Keratinocyte (primary cell): ENCODE data around the gene MAPK14. TPM values are rescaled to one million over a fixed set of nuclear protein-coding genes. Genes with fewer than 3 reads are reported as not detected.

ENCODE experiments used
- DNase-seq: peaks from one replicate; pipeline ENCODE4 v3.0.0-alpha.2; 2011; ENCODE audit warnings: low read depth, missing footprints, low spot score
- FAIRE-seq: peaks from 2 replicates; lab custom pipeline; 2011; peaks lifted over from hg19 to GRCh38; lab: Jason Lieb, UNC
- H2AFZ ChIP-seq: 2 replicates; pipeline ENCODE4 v1.6.0; 2012; ENCODE audit warnings: low read length, control low read depth, inconsistent platforms; ENCODE audit not compliant: control insufficient read depth
- H3K27ac ChIP-seq: 2 replicates; pipeline ENCODE4 v1.5.1; 2011; ENCODE audit warnings: low read length; ENCODE audit not compliant: control insufficient read depth, insufficient read depth
- H3K27me3 ChIP-seq: 3 replicates; pipeline ENCODE4 v1.6.0; 2011; ENCODE audit warnings: low read length; ENCODE audit not compliant: control insufficient read depth, insufficient read depth; ENCODE audit errors: extremely low read depth
- H3K36me3 ChIP-seq, 2 experiments: 2 replicates in 1 of 2; 3 replicates in 1 of 2; pipeline ENCODE4 v1.5.1; 2011; ENCODE audit warnings: low read length in 2 of 2, mild to moderate bottlenecking in 1 of 2; ENCODE audit not compliant: control insufficient read depth in 2 of 2, insufficient read depth in 2 of 2; ENCODE audit errors: extremely low read depth in 1 of 2
- H3K4me1 ChIP-seq: 3 replicates; pipeline ENCODE4 v1.5.1; 2011; ENCODE audit warnings: low read length; ENCODE audit not compliant: control insufficient read depth, insufficient read depth; ENCODE audit errors: extremely low read depth
- H3K4me2 ChIP-seq: 3 replicates; pipeline ENCODE4 v1.6.0; 2011; ENCODE audit warnings: low read depth, low read length; ENCODE audit not compliant: control insufficient read depth, insufficient read depth; ENCODE audit errors: extremely low read depth
- H3K4me3 ChIP-seq, 3 experiments: fragments of 200-600 bp in 1 of 3; sonication (generic) in 1 of 3; 2 replicates in 2 of 3; 3 replicates in 1 of 3; pipeline ENCODE4 v1.5.1; 2011 to 2016; ENCODE audit warnings: low read length in 3 of 3, mild to moderate bottlenecking in 3 of 3, control low read depth in 2 of 3, inconsistent platforms in 1 of 3, low read depth in 1 of 3, mixed read lengths in 1 of 3, mixed run types in 1 of 3, moderate library complexity in 1 of 3; ENCODE audit not compliant: control insufficient read depth in 2 of 3, insufficient read depth in 2 of 3; ENCODE audit errors: extremely low read depth in 1 of 3
- H3K79me2 ChIP-seq: 2 replicates; pipeline ENCODE4 v1.6.0; 2012; ENCODE audit warnings: low read length; ENCODE audit not compliant: control insufficient read depth, insufficient read depth
- H3K9ac ChIP-seq: 3 replicates; pipeline ENCODE4 v1.6.0; 2011; ENCODE audit warnings: low read length; ENCODE audit not compliant: control insufficient read depth, insufficient read depth; ENCODE audit errors: extremely low read depth
- H3K9me1 ChIP-seq: 3 replicates; pipeline ENCODE4 v1.6.0; 2011; ENCODE audit warnings: low read length; ENCODE audit not compliant: control insufficient read depth, insufficient read depth; ENCODE audit errors: extremely low read depth
- H3K9me3 ChIP-seq: 2 replicates; pipeline ENCODE4 v1.5.1; 2012; ENCODE audit warnings: low read depth, low read length; ENCODE audit not compliant: control insufficient read depth
- H4K20me1 ChIP-seq: 3 replicates; pipeline ENCODE4 v1.6.0; 2011; ENCODE audit warnings: low read length; ENCODE audit not compliant: control insufficient read depth, insufficient read depth; ENCODE audit errors: extremely low read depth
- CTCF ChIP-seq, 3 experiments: IDR thresholded peaks in 1 of 3; conservative IDR thresholded peaks in 1 of 3; optimal IDR thresholded peaks in 1 of 3; 2 replicates in 2 of 3; 3 replicates in 1 of 3; pipeline versions ENCODE3 to v1.5.1; 2011; ENCODE audit warnings: low read length in 3 of 3, mild to moderate bottlenecking in 3 of 3, moderate library complexity in 2 of 3, control low read depth in 1 of 3, inconsistent platforms in 1 of 3; ENCODE audit not compliant: insufficient read depth in 2 of 3; ENCODE audit errors: extremely low read depth in 1 of 3
- EZH2 ChIP-seq: IDR thresholded peaks from one replicate; pipeline ENCODE4 v1.6.1; 2012; ENCODE audit warnings: inconsistent platforms, mild to moderate bottlenecking, low read length, moderate library complexity
- dilution Hi-C: fragments of 300-500 bp; cut with MboI; formaldehyde crosslinking; loops from one replicate; pipeline ENCODE4 v1.7.0; 2020; ENCODE audit warnings: low sequenced_read_pairs; ENCODE audit not compliant: extremely low pct_ligation_motif_present
- polyA plus RNA-seq, 5 experiments: library from polyadenylated mRNA; depleted of rRNA in 3 of 5; stranded (reverse) in 3 of 5; stranded (forward) in 1 of 5; unstranded in 1 of 5; fragments of >200 nt; gene quantifications; 1 replicate in 1 of 5; 2 replicates in 3 of 5; 3 replicates in 1 of 5; pipeline versions ENCODE4 v1.2.1 to v1.2.3, GENCODE V29; 2011 to 2012; ENCODE audit warnings: missing spikeins in 2 of 5, low read depth in 1 of 5, low replicate concordance in 1 of 5

MAPK14 gene
- polyA plus RNA-seq, 1 donor (not counting 4 experiments of a cell fraction or from before 2014, with no cell fraction given) = 52.4 TPM

- Histone ChIP-seq H3K36me3 (peaks cover 3 to 9% of the 10 kb centered on the region in 2 experiments), H3K4me2 (no peak overlapping the region), H3K4me1 (peaks cover 9% of the 10 kb centered on the region), H3K79me2 (no peaks in the 10 kb centered on the region), H3K9ac (no peak overlapping the region), H3K4me3 (no peak overlapping the region), H3K27me3 (no peaks in the 10 kb centered on the region), H3K9me3 (no peaks in the 10 kb centered on the region), H3K9me1 (no peaks in the 10 kb centered on the region), H3K27ac (no peak overlapping the region), H2AFZ (no peak overlapping the region), H4K20me1 (no peaks in the 10 kb centered on the region)
- FAIRE-seq = no peak
- DNase-seq = no peak
- TF ChIP-seq CTCF (optimal IDR thresholded peaks at IDR 0.05 in 1 of 3, IDR thresholded peaks at IDR 0.05 in 1 of 3, conservative IDR thresholded peaks at IDR 0.05 in 1 of 3; ENCODE audit: extremely low read depth in 1 of 3, insufficient read depth in 2 of 3, low read length in 3 of 3) = no peak
- dilution Hi-C loops = no loop called here
These were observed 88.7 kb downstream of the MAPK14 start for GRCh38 chr6:36116066-36116864.

DNA sequence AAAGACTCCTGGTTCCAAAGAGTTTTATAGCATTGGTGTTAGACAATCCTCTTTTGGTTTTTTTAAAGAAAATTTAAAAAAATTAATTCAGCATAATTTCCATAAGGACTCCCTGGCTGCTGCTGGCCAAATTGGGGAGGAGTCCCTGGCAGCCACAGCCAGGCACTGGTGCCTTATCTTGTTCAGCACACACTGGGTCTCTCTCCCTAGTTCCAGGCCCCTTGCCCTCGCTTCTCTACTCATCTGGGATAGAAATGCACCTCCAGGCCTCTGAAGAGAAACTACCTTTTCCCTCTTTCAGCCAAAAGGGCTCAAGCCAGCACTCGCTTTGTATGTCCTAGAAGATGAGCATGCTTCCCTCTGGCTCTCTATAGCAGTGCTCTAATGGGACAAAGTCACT lies 89.3 kb downstream of the MAPK14 start:
- no peak for TF ChIP-seq EZH2
- no peak for TF ChIP-seq CTCF (optimal IDR thresholded peaks at IDR 0.05 in 1 of 3, IDR thresholded peaks at IDR 0.05 in 1 of 3, conservative IDR thresholded peaks at IDR 0.05 in 1 of 3; ENCODE audit: extremely low read depth in 1 of 3, insufficient read depth in 2 of 3, low read length in 3 of 3)
- no peak overlapping the region for H3K4me3 ChIP-seq
- H3K36me3 ChIP-seq = peaks cover 0 to 5% of the 10 kb centered on the region in 2 experiments
- H3K27ac ChIP-seq = no peak overlapping the region
- DNase-seq (no peak), FAIRE-seq (no peak)
- no peak overlapping the region for H3K9ac ChIP-seq
- no peaks in the 10 kb centered on the region for H3K9me1 ChIP-seq
- H3K27me3 ChIP-seq = no peaks in the 10 kb centered on the region
- dilution Hi-C loops = no loop called here
- no peak overlapping the region for H3K4me2 ChIP-seq
- H3K4me1 ChIP-seq = peaks cover 12% of the 10 kb centered on the region
- H4K20me1 ChIP-seq = no peaks in the 10 kb centered on the region
- H2AFZ ChIP-seq = no peak overlapping the region
- H3K9me3 ChIP-seq = no peaks in the 10 kb centered on the region
- H3K79me2 ChIP-seq = no peaks in the 10 kb centered on the region
